HCT116 (cell line): ENCODE data around the gene SH3RF2. TPM values are rescaled to one million over a fixed set of nuclear protein-coding genes. Genes with fewer than 3 reads are reported as not detected.

ENCODE experiments used
- ATAC-seq: fragments of 200-7000 bp; cut with Tn5 transposase; 2 replicates; pipeline ENCODE4 v1.9.1; 2020; ENCODE audit warnings: mild to moderate bottlenecking, moderate library complexity
- BruUV-seq: library from RNA; stranded (reverse); fragments of 400-500 nt; replicated peaks from 2 replicates; lab custom pipeline; 2021; lab: Mats Ljungman, UMichigan
- CTCF ChIA-PET: fragments of 300-600 bp; sonication (Branson Sonifier 250); formaldehyde crosslinking; loops from one replicate; lab custom pipeline; 2021; ENCODE audit warnings: antibody characterized with exemption; lab: Charles Lee
- POLR2A ChIA-PET: fragments of 300-600, 350-600 bp; sonication (Branson Sonifier 250); formaldehyde crosslinking; loops from one replicate; lab custom pipeline; 2021; ENCODE audit warnings: antibody characterized with exemption; lab: Charles Lee
- RAD21 ChIA-PET, 2 experiments: fragments of 300-600 bp; sonication (Branson Sonifier 250); formaldehyde crosslinking; loops; one replicate each; lab custom pipeline; 2023; ENCODE audit warnings: low total read pairs in 2 of 2; ENCODE audit not compliant: uncharacterized antibody in 2 of 2, unreplicated experiment in 2 of 2, low non-redundant PET in 1 of 2; lab: Charles Lee
- DNase-seq: peaks from one replicate; pipeline ENCODE4 v3.0.0-alpha.2; 2010; ENCODE audit warnings: low read depth, low spot score
- H2AFZ ChIP-seq: fragments of 200-600 bp; shearing (Covaris generic), sonication (generic); 2 replicates; pipeline ENCODE4 v1.6.1; 2017; ENCODE audit warnings: low read depth, mixed run types, mixed read lengths, antibody characterized with exemption, low read length; ENCODE audit not compliant: poor library complexity, severe bottlenecking
- H3K27ac ChIP-seq: 2 replicates; pipeline ENCODE4 v1.5.1; 2012; ENCODE audit warnings: low read depth, low read length
- H3K27me3 ChIP-seq: fragments of 200-600 bp; sonication (generic); 2 replicates; pipeline ENCODE4 v1.6.1; 2016; ENCODE audit warnings: mixed run types, low read length, mixed read lengths; ENCODE audit not compliant: insufficient read depth
- H3K36me3 ChIP-seq, 2 experiments: fragments of 200-500 bp in 1 of 2; fragments of 200-600 bp in 1 of 2; sonication (Bioruptor generic) in 1 of 2; sonication (generic) in 1 of 2; 2 replicates each; pipeline versions ENCODE4 v1.5.1 to v1.6.1; 2014 to 2016; ENCODE audit warnings: low read length in 2 of 2, inconsistent platforms in 1 of 2, mixed read lengths in 1 of 2, mixed run types in 1 of 2; ENCODE audit not compliant: insufficient read depth in 2 of 2, control insufficient read depth in 1 of 2
- H3K4me1 ChIP-seq, 2 experiments: fragments of 200-600 bp in 1 of 2; sonication (generic) in 1 of 2; 2 replicates each; pipeline versions ENCODE4 v1.5.1 to v1.6.1; 2012 to 2017; ENCODE audit warnings: low read length in 2 of 2, inconsistent platforms in 1 of 2, mild to moderate bottlenecking in 1 of 2, mixed read lengths in 1 of 2, mixed run types in 1 of 2, moderate library complexity in 1 of 2; ENCODE audit not compliant: insufficient read depth in 2 of 2, control insufficient read depth in 1 of 2
- H3K4me2 ChIP-seq: fragments of 200-600 bp; sonication (generic); 2 replicates; pipeline ENCODE4 v1.6.1; 2017; ENCODE audit warnings: mixed run types, low read length, mixed read lengths
- H3K4me3 ChIP-seq, 2 experiments: fragments of 200-600 bp in 1 of 2; sonication (generic) in 1 of 2; replicated peaks in 1 of 2; 2 replicates each; pipeline ENCODE4 v1.5.1; 2011 to 2016; ENCODE audit warnings: low read length in 2 of 2, control low read depth in 1 of 2, low read depth in 1 of 2, mild to moderate bottlenecking in 1 of 2, mixed read lengths in 1 of 2, mixed run types in 1 of 2
- H3K79me2 ChIP-seq: fragments of 200-600 bp; sonication (generic); 2 replicates; pipeline ENCODE4 v1.6.1; 2017; ENCODE audit warnings: mild to moderate bottlenecking, mixed run types, low read length, moderate library complexity, mixed read lengths; ENCODE audit not compliant: insufficient read depth
- H3K9ac ChIP-seq: fragments of 200-600 bp; sonication (generic); 2 replicates; pipeline ENCODE4 v1.6.1; 2016; ENCODE audit warnings: low read length, mixed read lengths
- H3K9me2 ChIP-seq: fragments of 200-600 bp; sonication (generic), shearing (Covaris generic); 2 replicates; pipeline ENCODE4 v1.6.1; 2017; ENCODE audit warnings: mixed run types, mild to moderate bottlenecking, moderate library complexity; ENCODE audit not compliant: insufficient read depth
- H3K9me3 ChIP-seq, 2 experiments: fragments of 200-500 bp in 1 of 2; fragments of 200-600 bp in 1 of 2; sonication (Bioruptor generic) in 1 of 2; sonication (generic) in 1 of 2; 2 replicates each; pipeline ENCODE4 v1.6.1; 2014 to 2017; ENCODE audit warnings: low read length in 2 of 2, mixed read lengths in 2 of 2, inconsistent platforms in 1 of 2, low read depth in 1 of 2, mild to moderate bottlenecking in 1 of 2, mixed run types in 1 of 2, moderate library complexity in 1 of 2; ENCODE audit not compliant: control insufficient read depth in 1 of 2, insufficient read depth in 1 of 2
- H4K20me1 ChIP-seq: fragments of 200-600 bp; sonication (generic), shearing (Covaris generic); 2 replicates; pipeline ENCODE4 v1.6.1; 2017; ENCODE audit warnings: mixed run types, mild to moderate bottlenecking, moderate library complexity; ENCODE audit not compliant: insufficient read depth
- CBX3 ChIP-seq: IDR thresholded peaks from 2 replicates; pipeline ENCODE4 v1.6.1; 2012; ENCODE audit warnings: low read depth
- FOSL1 ChIP-seq: IDR thresholded peaks from 2 replicates; pipeline ENCODE4 v1.6.1; 2012; ENCODE audit warnings: low read depth
- POLR2A ChIP-seq: IDR thresholded peaks from 2 replicates; pipeline ENCODE4 v1.7.0; 2011; ENCODE audit warnings: borderline replicate concordance; ENCODE audit not compliant: insufficient read depth, insufficient read length; ENCODE audit errors: extremely low read depth
- SP1 ChIP-seq: IDR thresholded peaks from 2 replicates; pipeline ENCODE4 v1.6.1; 2012; ENCODE audit warnings: low read depth
- ZFX ChIP-seq: fragments of 450-650 bp; IDR thresholded peaks from 2 replicates; pipeline ENCODE4 v1.6.1; 2017
- ZNF274 ChIP-seq: fragments of 200-500 bp; sonication (Bioruptor generic); IDR thresholded peaks from 2 replicates; pipeline ENCODE4 v1.6.1; 2014; ENCODE audit warnings: mild to moderate bottlenecking, low read depth, low read length, inconsistent platforms
- intact Hi-C: fragments of 100-400 bp; cut with micrococcal nuclease; formaldehyde crosslinking; loops from 2 replicates; pipeline ENCODE4 v1.10.0; 2022
- total RNA-seq: library from RNA; stranded (reverse); gene quantifications from one replicate; pipeline ENCODE4 v1.2.1, GENCODE V29; 2021; ENCODE audit not compliant: unreplicated experiment
- TF ChIP-seq, protein P1 (sequence below): IDR thresholded peaks from 2 replicates; pipeline ENCODE4 v1.6.1; 2011; ENCODE audit warnings: mild to moderate bottlenecking, low read length, moderate library complexity; ENCODE audit not compliant: insufficient replicate concordance; ENCODE audit errors: extremely low read depth
- TF ChIP-seq, protein P2 (sequence below), 3 experiments: fragments of 200-600 bp in 1 of 3; sonication (generic) in 1 of 3; IDR thresholded peaks in 2 of 3; conservative IDR thresholded peaks in 1 of 3; 2 replicates each; pipeline ENCODE4 v1.5.1; 2012 to 2017; ENCODE audit warnings: low read depth in 2 of 3, low read length in 2 of 3, antibody characterized with exemption in 1 of 3, borderline replicate concordance in 1 of 3, control low read depth in 1 of 3, mild to moderate bottlenecking in 1 of 3, mixed read lengths in 1 of 3, mixed run types in 1 of 3, moderate library complexity in 1 of 3; ENCODE audit not compliant: insufficient read depth in 1 of 3

SH3RF2 gene
- total RNA-seq, 1 experiment from 2014 or later, result 14.3 TPM

DNA sequence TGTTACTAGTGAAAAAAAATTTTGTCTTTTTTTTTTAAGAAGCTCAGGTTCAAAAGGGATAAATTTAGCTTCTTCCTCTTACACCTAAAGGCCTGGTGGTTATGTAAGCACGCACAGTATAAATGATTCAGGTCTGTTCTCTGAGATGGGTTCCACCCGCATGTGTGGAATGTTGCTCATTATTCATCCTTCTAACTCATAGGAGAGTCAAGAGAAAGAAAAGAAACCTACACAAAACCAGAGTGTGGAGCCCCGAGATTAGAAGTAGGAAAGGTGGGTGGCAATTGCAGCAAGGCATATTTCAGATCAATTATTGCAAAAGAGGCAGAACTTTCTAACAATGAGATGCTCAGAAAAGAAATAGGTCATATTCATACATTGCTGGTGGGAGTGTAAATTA, 155.5 kb downstream of the SH3RF2 start:
- TF ChIP-seq FOSL1, result no peak
- TF ChIP-seq, protein P1, sequence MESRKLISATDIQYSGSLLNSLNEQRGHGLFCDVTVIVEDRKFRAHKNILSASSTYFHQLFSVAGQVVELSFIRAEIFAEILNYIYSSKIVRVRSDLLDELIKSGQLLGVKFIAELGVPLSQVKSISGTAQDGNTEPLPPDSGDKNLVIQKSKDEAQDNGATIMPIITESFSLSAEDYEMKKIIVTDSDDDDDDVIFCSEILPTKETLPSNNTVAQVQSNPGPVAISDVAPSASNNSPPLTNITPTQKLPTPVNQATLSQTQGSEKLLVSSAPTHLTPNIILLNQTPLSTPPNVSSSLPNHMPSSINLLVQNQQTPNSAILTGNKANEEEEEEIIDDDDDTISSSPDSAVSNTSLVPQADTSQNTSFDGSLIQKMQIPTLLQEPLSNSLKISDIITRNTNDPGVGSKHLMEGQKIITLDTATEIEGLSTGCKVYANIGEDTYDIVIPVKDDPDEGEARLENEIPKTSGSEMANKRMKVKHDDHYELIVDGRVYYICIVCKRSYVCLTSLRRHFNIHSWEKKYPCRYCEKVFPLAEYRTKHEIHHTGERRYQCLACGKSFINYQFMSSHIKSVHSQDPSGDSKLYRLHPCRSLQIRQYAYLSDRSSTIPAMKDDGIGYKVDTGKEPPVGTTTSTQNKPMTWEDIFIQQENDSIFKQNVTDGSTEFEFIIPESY, result no peak
- no peak for TF ChIP-seq SP1
- no peak for TF ChIP-seq CBX3
- TF ChIP-seq POLR2A, result no peak
- no peak for TF ChIP-seq ZNF274
- TF ChIP-seq ZFX, result no peak
- TF ChIP-seq, protein P2, sequence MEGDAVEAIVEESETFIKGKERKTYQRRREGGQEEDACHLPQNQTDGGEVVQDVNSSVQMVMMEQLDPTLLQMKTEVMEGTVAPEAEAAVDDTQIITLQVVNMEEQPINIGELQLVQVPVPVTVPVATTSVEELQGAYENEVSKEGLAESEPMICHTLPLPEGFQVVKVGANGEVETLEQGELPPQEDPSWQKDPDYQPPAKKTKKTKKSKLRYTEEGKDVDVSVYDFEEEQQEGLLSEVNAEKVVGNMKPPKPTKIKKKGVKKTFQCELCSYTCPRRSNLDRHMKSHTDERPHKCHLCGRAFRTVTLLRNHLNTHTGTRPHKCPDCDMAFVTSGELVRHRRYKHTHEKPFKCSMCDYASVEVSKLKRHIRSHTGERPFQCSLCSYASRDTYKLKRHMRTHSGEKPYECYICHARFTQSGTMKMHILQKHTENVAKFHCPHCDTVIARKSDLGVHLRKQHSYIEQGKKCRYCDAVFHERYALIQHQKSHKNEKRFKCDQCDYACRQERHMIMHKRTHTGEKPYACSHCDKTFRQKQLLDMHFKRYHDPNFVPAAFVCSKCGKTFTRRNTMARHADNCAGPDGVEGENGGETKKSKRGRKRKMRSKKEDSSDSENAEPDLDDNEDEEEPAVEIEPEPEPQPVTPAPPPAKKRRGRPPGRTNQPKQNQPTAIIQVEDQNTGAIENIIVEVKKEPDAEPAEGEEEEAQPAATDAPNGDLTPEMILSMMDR (IDR thresholded peaks at IDR 0.05 in 2 of 3, conservative IDR thresholded peaks at IDR 0.05 in 1 of 3; ENCODE audit: borderline replicate concordance in 1 of 3, insufficient read depth in 1 of 3, low read depth in 2 of 3, low read length in 2 of 3), result no peak

More for the DNA sequence above, 155.5 kb downstream of the SH3RF2 start:
- Histone ChIP-seq H3K36me3 (no peaks in the 10 kb centered on the region), H2AFZ (no peak overlapping the region), H3K9me3 (no peaks in the 10 kb centered on the region), H3K4me2 (no peak overlapping the region), H3K79me2 (no peaks in the 10 kb centered on the region), H3K27me3 (no peaks in the 10 kb centered on the region), H3K27ac (no peak overlapping the region), H4K20me1 (no peaks in the 10 kb centered on the region), H3K4me1 (no peaks in the 10 kb centered on the region), H3K4me3 (no peak overlapping the region), H3K9ac (no peak overlapping the region), H3K9me2 (no peaks in the 10 kb centered on the region)
- intact Hi-C loops, result no loop called here
- DNase-seq (no peak), ATAC-seq (no peak)
- ChIA-PET POLR2A (no interaction called here), CTCF (no interaction called here), RAD21 (no interaction called here)
- no TSS peak for BruUV-seq
